Measurements from ENCODE around the gene DYRK3. TPM values are rescaled to one million over a fixed set of nuclear protein-coding genes. Genes with fewer than 3 reads are reported as not detected.

Gene DYRK3
- total and polyA plus RNA-seq, 12 donors: 4.1 to 31.1 (median 20.8) TPM

DNA sequence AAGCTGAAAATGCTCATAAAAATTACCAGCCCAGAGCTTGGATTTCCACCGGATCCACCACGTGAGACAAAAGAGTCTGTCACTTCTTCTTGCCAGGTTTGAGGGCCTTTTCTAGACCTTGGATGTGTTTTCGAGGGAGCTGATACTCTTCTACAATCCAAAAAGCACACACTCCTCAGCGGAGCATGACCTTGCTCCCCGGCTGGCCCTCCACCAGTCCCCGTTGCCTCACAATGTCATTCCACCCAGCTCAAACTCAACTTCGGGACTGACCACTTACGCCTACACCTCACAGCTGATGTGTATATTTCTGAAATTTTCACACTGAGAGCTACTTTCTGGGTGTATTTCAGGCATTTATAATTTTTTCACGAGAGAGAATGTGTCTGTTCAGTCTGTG lies 43.6 kb upstream of the DYRK3 start:
- ATAC-seq (no peak), DNase-seq (no peak)
- 94 to 95% methylated on average over 9 of the region's 9 CpGs for WGBS, 2 donors
- intact Hi-C loops (cut with DNase I): no loop called here
- Histone ChIP-seq H3K4me3 (no peak overlapping the region), H3K4me1 (peaks cover 0 to 32% (median 6%) of the 10 kb centered on the region in 9 donors), H3K27ac (no peak overlapping the region), H3K36me3 (peaks cover 0 to 99% (median 58%) of the 10 kb centered on the region in 9 donors), H3K9me3 (no peaks in the 10 kb centered on the region), H3K27me3 (no peaks in the 10 kb centered on the region)
- TF ChIP-seq, protein P1, sequence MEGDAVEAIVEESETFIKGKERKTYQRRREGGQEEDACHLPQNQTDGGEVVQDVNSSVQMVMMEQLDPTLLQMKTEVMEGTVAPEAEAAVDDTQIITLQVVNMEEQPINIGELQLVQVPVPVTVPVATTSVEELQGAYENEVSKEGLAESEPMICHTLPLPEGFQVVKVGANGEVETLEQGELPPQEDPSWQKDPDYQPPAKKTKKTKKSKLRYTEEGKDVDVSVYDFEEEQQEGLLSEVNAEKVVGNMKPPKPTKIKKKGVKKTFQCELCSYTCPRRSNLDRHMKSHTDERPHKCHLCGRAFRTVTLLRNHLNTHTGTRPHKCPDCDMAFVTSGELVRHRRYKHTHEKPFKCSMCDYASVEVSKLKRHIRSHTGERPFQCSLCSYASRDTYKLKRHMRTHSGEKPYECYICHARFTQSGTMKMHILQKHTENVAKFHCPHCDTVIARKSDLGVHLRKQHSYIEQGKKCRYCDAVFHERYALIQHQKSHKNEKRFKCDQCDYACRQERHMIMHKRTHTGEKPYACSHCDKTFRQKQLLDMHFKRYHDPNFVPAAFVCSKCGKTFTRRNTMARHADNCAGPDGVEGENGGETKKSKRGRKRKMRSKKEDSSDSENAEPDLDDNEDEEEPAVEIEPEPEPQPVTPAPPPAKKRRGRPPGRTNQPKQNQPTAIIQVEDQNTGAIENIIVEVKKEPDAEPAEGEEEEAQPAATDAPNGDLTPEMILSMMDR (IDR thresholded peaks at IDR 0.05): no peak

DNA sequence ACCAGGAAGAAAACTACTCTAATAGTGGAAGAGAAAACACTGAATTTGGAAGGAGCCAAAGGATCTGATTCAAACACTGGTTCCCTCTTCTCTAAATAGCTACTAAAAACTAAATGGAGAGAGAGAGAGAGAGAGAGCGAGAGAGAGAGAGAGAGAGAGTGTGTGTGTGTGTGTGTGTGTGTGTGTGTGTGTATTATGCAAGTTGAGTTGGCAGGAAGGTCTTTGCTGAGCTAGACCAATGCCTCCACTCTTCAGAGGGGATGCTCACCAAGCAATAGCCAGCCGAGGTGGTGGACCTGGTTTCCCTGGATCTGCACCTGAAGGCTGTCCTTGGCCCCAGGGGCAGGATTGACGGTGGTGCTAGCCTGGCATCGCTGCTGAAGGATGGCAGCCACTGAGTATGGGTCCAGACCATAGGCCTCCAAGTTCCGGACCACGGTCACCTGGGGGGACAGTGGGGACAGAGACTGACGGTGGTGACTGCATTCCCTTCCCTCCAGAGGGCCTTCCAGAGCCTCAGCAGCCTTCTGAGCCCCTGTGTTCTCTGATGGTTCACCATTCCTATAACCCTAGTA lies 41.9 kb upstream of the DYRK3 start:
- H3K27me3 ChIP-seq: no peaks in the 10 kb centered on the region
- TF ChIP-seq, protein P1 (IDR thresholded peaks at IDR 0.05): no peak
- peaks cover 0 to 29% (median 6%) of the 10 kb centered on the region in 9 donors for H3K4me1 ChIP-seq
- H3K27ac ChIP-seq: no peak overlapping the region
- H3K4me3 ChIP-seq: no peak overlapping the region
- ATAC-seq (no peak), DNase-seq (no peak)
- intact Hi-C loops (cut with DNase I): no loop called here
- H3K36me3 ChIP-seq: peaks cover 0 to 99% (median 63%) of the 10 kb centered on the region in 9 donors
- WGBS, 2 donors: 93 to 96% methylated on average over 7 of the region's 7 CpGs
- H3K9me3 ChIP-seq: no peaks in the 10 kb centered on the region

DNA sequence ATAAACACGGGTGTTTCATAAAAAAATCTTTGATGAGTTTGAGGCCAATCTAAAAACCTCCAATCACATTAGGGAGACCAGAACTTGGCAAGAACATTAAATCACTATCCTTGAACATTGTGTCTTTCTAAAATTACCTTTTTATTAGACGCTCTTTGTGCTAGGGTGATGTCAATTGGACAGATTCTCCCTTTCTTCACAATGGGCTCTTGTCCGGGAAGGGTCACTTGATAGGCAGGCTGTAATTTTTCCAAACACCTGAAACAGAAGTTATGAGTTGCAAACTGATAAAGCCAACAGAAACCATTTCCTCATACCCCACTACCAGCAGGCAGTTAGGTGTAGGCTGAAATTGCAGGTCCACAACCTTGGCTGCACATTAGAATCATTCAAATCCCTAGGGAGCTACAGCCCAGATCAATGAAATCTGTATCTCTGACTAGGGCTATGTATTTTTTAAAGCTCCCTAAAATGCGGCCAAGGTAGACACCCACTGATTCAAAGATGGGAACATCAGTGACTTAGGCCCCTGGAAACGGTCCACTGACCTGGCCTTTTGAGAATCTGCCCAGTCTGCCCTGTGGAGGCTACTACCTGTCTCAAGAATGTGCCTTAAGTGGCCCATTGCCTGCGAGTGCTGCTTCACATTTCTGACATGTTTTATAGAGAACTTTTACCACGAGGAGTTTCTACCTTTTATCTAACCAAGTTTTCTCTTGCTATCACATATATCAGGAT lies 39.6 kb upstream of the DYRK3 start:
- Histone ChIP-seq H3K27ac (no peak overlapping the region), H3K36me3 (peaks cover 0 to 100% (median 80%) of the 10 kb centered on the region in 9 donors), H3K4me3 (no peak overlapping the region), H3K27me3 (no peaks in the 10 kb centered on the region), H3K9me3 (no peaks in the 10 kb centered on the region), H3K4me1 (peaks cover 0 to 7% (median 0%) of the 10 kb centered on the region in 9 donors)
- DNase-seq (no peak), ATAC-seq (no peak)
- intact Hi-C loops (cut with DNase I): no loop called here
- TF ChIP-seq, protein P1 (IDR thresholded peaks at IDR 0.05): no peak
- 90 to 91% methylated on average over 7 of the region's 7 CpGs for WGBS, 2 donors

DNA sequence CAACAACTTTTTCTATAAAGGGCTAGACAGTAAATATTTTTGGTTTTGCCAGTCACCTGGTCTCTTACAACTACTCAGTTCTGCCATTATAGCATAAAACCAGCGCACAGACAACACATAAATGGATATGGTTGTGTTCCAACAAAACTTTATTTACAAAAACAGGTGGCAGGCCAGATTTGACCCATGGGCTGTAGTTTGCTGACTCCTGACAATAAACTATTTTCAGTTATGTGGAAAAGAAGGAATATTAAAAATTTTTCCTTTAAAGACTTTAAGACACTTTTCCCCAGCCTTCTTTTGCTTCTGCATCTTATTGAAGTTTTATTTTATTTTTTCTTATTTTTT lies 39.0 kb upstream of the DYRK3 start:
- H3K4me3 ChIP-seq: no peak overlapping the region
- no peak for ATAC-seq
- WGBS, 2 donors: 99 to 100% methylated on average over 1 of the region's 1 CpG
- H3K36me3 ChIP-seq: peaks cover 0 to 100% (median 80%) of the 10 kb centered on the region in 9 donors
- no peak for DNase-seq
- no peak overlapping the region for H3K27ac ChIP-seq
- TF ChIP-seq, protein P1 (IDR thresholded peaks at IDR 0.05): no peak
- H3K27me3 ChIP-seq: no peaks in the 10 kb centered on the region
- H3K4me1 ChIP-seq: peaks cover 0 to 2% (median 0%) of the 10 kb centered on the region in 9 donors
- no peaks in the 10 kb centered on the region for H3K9me3 ChIP-seq
- intact Hi-C loops (cut with DNase I): no loop called here

Data from heart right ventricle (tissue), 16 donors.